ENCODE data around the gene SOD3. TPM values are rescaled to one million over a fixed set of nuclear protein-coding genes. Genes with fewer than 3 reads are reported as not detected.

SOD3 gene
- total RNA-seq, 1 donor from 2014 or later: 22.9 TPM

- TF ChIP-seq, protein P1, sequence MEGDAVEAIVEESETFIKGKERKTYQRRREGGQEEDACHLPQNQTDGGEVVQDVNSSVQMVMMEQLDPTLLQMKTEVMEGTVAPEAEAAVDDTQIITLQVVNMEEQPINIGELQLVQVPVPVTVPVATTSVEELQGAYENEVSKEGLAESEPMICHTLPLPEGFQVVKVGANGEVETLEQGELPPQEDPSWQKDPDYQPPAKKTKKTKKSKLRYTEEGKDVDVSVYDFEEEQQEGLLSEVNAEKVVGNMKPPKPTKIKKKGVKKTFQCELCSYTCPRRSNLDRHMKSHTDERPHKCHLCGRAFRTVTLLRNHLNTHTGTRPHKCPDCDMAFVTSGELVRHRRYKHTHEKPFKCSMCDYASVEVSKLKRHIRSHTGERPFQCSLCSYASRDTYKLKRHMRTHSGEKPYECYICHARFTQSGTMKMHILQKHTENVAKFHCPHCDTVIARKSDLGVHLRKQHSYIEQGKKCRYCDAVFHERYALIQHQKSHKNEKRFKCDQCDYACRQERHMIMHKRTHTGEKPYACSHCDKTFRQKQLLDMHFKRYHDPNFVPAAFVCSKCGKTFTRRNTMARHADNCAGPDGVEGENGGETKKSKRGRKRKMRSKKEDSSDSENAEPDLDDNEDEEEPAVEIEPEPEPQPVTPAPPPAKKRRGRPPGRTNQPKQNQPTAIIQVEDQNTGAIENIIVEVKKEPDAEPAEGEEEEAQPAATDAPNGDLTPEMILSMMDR (IDR thresholded peaks at IDR 0.05): no peak
- Mint-ChIP-seq H3K27ac (ENCODE audit: unreplicated experiment) (no peak overlapping the region), H3K4me3 (ENCODE audit: unreplicated experiment) (no peak overlapping the region), H3K4me1 (ENCODE audit: low read depth) (peaks cover 32% of the 10 kb centered on the region), H3K9me3 (ENCODE audit: low read depth) (no peaks in the 10 kb centered on the region), H3K27me3 (ENCODE audit: low read depth) (no peaks in the 10 kb centered on the region), H3K36me3 (ENCODE audit: low read depth) (no peaks in the 10 kb centered on the region)
- DNase-seq (ENCODE audit: low spot score): no peak
These were observed 54.0 kb downstream of the SOD3 start for GRCh38 chr4:24849351-24849750.

DNA sequence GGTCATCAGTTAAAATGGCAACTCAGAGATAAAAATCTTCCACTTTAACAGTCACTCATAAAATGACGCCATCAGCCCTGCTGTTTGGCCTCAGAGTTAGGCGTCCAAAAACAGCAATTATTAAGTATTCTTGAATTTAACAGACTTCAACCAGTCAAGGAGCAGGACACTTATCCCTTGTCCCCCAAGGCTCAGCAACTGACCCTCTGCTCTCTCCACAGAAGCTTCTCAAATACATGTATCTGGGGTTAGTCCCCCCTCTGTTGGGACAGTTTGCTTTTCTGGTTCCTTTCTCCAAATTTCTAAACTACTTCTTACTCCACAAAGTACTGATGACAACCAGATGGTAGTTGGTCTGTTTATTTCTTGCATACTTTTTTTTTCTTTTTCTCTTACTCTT is 54.4 kb downstream of the SOD3 start:
- TF ChIP-seq, protein P1 (IDR thresholded peaks at IDR 0.05): no peak
- no peaks in the 10 kb centered on the region for H3K36me3 Mint-ChIP-seq (ENCODE audit: low read depth)
- H3K4me1 Mint-ChIP-seq (ENCODE audit: low read depth): peaks cover 32% of the 10 kb centered on the region
- no peaks in the 10 kb centered on the region for H3K9me3 Mint-ChIP-seq (ENCODE audit: low read depth)
- H3K27me3 Mint-ChIP-seq (ENCODE audit: low read depth): no peaks in the 10 kb centered on the region
- H3K4me3 Mint-ChIP-seq (ENCODE audit: unreplicated experiment): no peak overlapping the region
- H3K27ac Mint-ChIP-seq (ENCODE audit: unreplicated experiment): no peak overlapping the region
- no peak for DNase-seq (ENCODE audit: low spot score)

Other genes starting within 250 kb of the SOD3 start
- 77.4 to 91.6 TPM (median 79.1 TPM) in 3 replicates for gene DHX15, start 211.0 kb upstream of the SOD3 start, total RNA-seq
- gene CCDC149, start 117.5 kb downstream of the SOD3 start, total RNA-seq: 12.9 to 21.5 TPM (median 21.4 TPM) in 3 replicates
- gene LGI2, start 235.4 kb downstream of the SOD3 start, total RNA-seq: 0.30 to 0.85 TPM (median 0.36 TPM) in 3 replicates

Measured in chondrocyte (in vitro differentiated cells).